Subcutaneous abdominal adipose tissue (tissue), 5 donors: Measurements from ENCODE around the gene PREX1.
"Not testable (repeated sequence)": the region's sequence is repeated elsewhere in the genome, so short reads cannot be mapped to it uniquely, and the experiment has no call there.

Experiments
- H3K27ac ChIP-seq: one replicate; pipeline ENCODE4 v1.7.0; 2013; ENCODE audit warnings: low read depth, mild to moderate bottlenecking, inconsistent platforms, low read length, moderate library complexity
- H3K27me3 ChIP-seq, 5 donors: one replicate each; pipeline ENCODE4 v1.7.0; 2013; ENCODE audit warnings: low read length in 5 of 5, inconsistent platforms in 1 of 5; ENCODE audit not compliant: control insufficient read depth in 5 of 5, insufficient read depth in 4 of 5
- H3K36me3 ChIP-seq, 5 donors: one replicate each; pipeline ENCODE4 v1.7.0; 2013; ENCODE audit warnings: low read length in 5 of 5; ENCODE audit not compliant: control insufficient read depth in 5 of 5, insufficient read depth in 5 of 5
- H3K4me1 ChIP-seq, 5 donors: one replicate each; pipeline ENCODE4 v1.7.0; 2013; ENCODE audit warnings: low read length in 5 of 5, mild to moderate bottlenecking in 3 of 5, moderate library complexity in 1 of 5; ENCODE audit not compliant: control insufficient read depth in 5 of 5, insufficient read depth in 5 of 5
- H3K4me3 ChIP-seq, 5 donors: one replicate each; pipeline ENCODE4 v1.7.0; 2013; ENCODE audit warnings: low read length in 5 of 5, low read depth in 1 of 5
- H3K9ac ChIP-seq, 5 donors: one replicate each; pipeline ENCODE4 v1.7.0; 2013; ENCODE audit warnings: low read length in 5 of 5, mild to moderate bottlenecking in 4 of 5, moderate library complexity in 3 of 5
- H3K9me3 ChIP-seq, 5 donors: one replicate each; pipeline ENCODE4 v1.7.0; 2013; ENCODE audit warnings: low read length in 5 of 5; ENCODE audit not compliant: control insufficient read depth in 5 of 5
- donor health status: healthy.
- donor health status: healthy.
- donor health status: healthy.
- donor health status: healthy.
- donor health status: healthy.

Gene PREX1

DNA sequence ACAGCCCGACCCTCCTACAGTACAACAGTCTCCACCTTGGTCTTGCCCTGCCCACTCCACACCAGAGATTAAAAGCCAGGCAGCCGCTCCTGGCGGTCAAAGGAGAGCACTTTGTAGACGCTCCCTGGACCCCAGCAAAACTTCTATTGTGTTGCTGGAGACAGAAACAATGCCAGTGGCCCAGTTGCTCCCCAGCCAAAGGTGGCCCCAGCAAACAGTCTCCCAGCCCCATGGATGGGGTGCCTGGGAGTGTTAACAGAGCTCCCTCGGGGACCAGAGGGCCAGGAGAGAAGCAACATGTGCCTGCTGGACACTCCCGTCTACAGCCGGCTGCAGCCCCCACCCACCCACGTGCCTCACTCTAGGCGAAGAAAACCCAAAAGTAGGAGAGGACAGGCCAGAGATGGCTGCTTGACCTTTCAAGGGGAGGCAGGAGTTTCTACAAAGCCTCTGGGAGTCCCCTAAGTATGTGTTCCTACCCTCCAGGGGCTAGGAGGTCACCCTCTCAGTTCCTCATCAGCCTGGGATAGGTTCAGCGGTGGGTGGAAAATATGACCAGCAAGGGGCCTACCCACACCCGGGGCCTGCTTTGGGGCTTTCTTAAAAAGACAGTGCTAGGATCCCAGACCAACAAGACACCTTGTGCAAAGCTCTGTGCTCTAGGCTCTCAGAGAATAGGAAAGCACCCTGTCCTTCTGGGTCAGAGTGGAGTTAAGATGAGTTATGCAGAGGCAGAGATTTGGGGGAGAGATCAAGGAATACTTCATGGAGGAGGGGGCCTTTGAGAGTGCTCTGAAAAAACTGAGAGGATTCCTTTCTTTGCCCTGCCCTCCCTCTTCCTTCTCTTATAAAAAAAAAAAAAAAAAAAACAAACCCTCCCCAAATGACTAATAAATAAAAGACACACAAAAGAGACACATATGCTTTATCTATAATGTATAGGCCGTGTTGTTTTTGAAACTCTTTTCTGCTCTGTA is 19.0 kb upstream of the PREX1 start:
- no peak overlapping the region for H3K9ac ChIP-seq
- no peak overlapping the region for H3K27ac ChIP-seq

DNA sequence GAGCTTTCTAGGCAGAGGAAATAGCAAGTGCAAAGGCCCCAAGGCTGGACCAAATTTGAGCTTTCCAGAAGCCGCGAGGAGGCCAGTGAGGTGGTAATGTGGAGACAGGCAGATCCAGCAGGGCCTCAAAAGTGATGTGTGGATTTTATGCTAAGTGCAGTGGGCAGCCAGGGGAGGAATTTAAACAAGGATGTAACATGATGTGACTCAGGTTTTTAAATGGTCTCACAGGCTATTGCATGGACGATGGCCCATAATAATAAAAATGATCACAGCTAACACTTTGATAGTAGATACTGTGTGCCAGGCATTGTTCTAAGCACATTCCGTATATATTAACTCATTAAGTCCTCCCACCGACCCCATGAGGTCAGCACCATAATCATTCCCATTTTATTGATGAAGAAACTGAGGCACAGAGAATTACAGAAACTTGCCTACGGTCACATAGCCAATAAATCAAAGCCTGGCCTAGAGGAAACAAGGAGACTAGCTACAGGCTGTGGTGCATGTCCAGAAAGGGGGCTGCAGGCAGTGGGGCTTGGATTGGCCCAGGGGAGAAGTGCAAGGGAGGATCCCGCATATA is 18.0 kb upstream of the PREX1 start:
- H3K4me1 ChIP-seq: peaks cover 0 to 8% (median 0%) of the 10 kb centered on the region in 5 donors

More for the DNA sequence above, 19.0 kb upstream of the PREX1 start:
- peaks cover 0 to 17% (median 8%) of the 10 kb centered on the region in 5 donors for H3K27me3 ChIP-seq
- peaks cover 0 to 8% (median 0%) of the 10 kb centered on the region in 5 donors for H3K4me1 ChIP-seq
- H3K9me3 ChIP-seq: no peaks in the 10 kb centered on the region
- no peak overlapping the region for H3K4me3 ChIP-seq
- no peaks in the 10 kb centered on the region for H3K36me3 ChIP-seq

DNA sequence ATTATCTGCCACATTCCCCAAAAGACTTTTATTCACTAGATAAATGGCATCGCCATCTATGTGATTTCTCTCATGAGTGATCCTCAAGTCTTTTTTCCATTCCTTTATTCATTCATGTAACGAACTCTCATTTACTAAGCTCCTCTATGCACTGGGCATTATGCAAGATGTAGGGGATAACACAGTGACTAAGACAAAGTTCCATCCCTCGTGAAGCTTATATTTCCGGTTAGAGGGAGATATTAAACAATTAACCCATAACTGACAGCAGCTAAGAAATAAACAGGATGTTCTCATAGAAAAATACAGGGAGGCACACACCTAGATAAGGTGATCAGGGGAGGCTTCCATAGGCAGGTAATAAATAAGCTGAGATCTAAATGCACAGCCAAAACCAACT is 17.2 kb upstream of the PREX1 start:
- peaks cover 0 to 8% (median 0%) of the 10 kb centered on the region in 5 donors for H3K4me1 ChIP-seq
- H3K27ac ChIP-seq: no peak overlapping the region
- H3K9ac ChIP-seq: no peak overlapping the region
- H3K27me3 ChIP-seq: peaks cover 0 to 15% (median 10%) of the 10 kb centered on the region in 5 donors
- H3K9me3 ChIP-seq: no peaks in the 10 kb centered on the region
- H3K4me3 ChIP-seq: no peak overlapping the region
- no peaks in the 10 kb centered on the region for H3K36me3 ChIP-seq

More for the DNA sequence above, 18.0 kb upstream of the PREX1 start:
- H3K27me3 ChIP-seq: peaks cover 0 to 17% (median 8%) of the 10 kb centered on the region in 5 donors
- no peaks in the 10 kb centered on the region for H3K36me3 ChIP-seq
- H3K27ac ChIP-seq: no peak overlapping the region
- no peaks in the 10 kb centered on the region for H3K9me3 ChIP-seq
- H3K4me3 ChIP-seq: no peak overlapping the region
- H3K9ac ChIP-seq: no peak overlapping the region

DNA sequence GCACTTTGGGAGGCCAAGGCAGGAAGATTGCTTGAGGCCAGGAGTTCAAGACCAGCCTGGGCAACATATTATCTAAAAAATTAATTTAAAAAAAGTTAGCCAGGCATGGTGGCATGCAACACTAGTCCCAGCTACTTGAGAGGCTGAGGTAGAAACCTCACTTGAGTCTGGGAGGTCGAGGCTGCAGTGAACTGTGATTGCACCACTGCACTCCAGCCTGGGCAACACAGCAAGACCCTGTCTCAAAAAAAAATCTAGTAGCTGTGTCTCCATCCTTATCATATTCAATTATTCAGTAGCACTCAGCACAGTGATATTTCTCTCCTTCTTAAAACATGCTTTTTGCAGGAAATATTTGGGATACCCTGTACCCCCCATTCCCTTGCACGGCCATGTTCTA is 16.1 kb upstream of the PREX1 start:
- not testable (repeated sequence) for H3K9ac ChIP-seq, H3K27ac ChIP-seq, H3K36me3 ChIP-seq, H3K9me3 ChIP-seq, H3K4me3 ChIP-seq
- Histone ChIP-seq H3K4me1 (peaks cover 0 to 12% (median 0%) of the 10 kb centered on the region in 5 donors), H3K27me3 (peaks cover 0 to 12% (median 10%) of the 10 kb centered on the region in 5 donors)

DNA sequence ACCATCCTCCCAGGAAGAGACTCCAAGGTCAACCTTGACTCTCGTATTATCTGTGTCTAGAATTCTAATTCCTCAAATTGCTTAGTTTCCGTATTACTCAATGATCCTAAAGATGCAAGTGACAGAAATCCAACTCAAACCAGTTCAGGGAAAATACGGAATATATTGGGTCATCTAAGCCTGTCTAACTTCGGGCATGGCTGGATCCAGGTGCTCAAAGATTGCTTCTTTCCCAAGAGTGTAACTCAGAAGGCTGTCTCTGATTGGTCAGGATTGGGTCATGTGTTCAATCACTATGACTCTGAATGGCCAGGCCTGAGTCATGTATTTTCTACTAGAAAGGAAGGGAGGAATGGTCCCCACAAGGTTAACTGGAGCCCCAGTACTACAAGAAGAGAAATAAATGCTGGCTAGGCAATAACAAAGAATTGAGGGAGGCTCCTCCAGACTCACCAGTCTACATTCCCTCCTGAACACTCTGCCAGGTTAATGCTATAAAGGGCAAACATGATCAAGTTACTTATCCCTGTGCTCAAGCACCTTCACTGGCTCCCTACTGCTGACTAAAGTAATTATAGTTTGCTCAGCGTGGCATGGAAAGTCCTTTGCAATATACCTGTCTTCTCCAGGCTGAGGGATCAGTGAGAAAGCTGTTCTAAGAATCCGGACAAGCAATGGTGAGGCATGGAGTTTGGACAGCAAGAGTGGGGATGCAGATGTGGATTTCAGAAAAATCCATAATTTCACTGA is 15.4 kb upstream of the PREX1 start:
- Histone ChIP-seq H3K36me3 (no peaks in the 10 kb centered on the region), H3K27me3 (peaks cover 0 to 12% (median 10%) of the 10 kb centered on the region in 5 donors), H3K4me1 (peaks cover 0 to 12% (median 0%) of the 10 kb centered on the region in 5 donors), H3K9me3 (no peaks in the 10 kb centered on the region), H3K4me3 (no peak overlapping the region), H3K9ac (no peak overlapping the region), H3K27ac (no peak overlapping the region)

DNA sequence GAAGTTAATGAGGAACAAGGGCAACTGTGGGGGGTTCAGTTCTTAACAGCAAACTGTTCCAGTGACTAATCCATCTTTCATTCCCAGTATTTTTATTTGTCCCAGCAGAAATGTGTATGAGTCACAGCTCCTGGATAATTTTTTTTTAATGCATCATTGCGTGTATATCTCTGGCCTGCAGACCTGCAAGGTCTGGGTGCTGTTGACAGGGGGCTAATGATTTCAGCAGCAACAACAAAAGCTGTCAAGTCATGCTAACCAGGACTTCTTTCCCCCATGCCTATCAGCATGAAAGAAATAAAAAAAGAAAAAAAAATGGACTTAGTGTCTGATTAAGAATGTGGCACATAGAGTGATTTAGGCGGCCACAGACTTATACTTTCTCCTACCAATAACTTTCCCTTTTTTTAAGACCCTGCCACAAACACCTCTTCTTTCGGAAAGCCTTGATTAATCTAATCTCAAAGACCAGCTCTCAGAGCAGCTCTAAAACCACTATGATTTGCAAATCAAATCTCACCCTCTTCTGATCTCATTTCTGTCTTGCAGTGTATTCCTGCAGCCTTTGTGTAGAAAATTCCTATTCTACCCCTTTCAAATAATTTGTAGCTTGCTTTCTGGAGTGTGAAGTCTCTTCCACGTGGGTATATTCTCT is 14.2 kb upstream of the PREX1 start:
- H3K36me3 ChIP-seq: no peaks in the 10 kb centered on the region

DNA sequence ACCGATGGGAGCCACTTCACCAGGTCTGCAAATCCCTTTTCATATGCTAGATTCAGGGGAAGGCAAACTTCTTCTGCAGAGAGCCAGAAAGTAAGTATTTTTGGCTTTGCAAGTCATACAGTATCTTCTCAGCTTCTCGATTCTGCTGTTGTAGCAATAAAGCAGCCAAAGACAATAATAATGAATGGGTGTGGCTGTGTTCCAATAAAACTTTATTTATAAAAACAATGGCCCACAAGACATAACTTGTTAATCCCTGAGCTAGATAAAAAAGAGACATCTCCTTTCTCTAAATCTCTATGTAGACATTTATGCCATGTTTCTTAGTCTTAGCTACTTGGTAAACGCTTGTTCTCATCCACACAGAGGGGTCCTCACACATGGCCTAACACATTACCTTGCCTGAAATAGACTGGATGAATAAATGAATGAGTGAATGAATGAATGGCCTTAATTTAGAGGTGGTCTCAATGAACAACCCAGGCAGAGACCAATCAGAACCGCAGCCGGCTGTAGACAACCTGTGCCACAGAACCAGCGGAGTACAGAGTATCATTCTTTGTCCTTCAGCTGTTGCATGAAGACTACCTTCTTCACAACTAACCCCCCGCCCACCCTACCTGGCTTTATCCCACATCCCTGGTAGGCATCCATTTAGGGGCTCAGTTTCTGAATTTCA is 13.5 kb upstream of the PREX1 start:
- H3K4me3 ChIP-seq: no peak overlapping the region
- no peak overlapping the region for H3K9ac ChIP-seq
- peaks cover 0 to 10% (median 8%) of the 10 kb centered on the region in 5 donors for H3K27me3 ChIP-seq
- H3K36me3 ChIP-seq: no peaks in the 10 kb centered on the region
- no peak overlapping the region for H3K27ac ChIP-seq
- H3K9me3 ChIP-seq: no peaks in the 10 kb centered on the region
- H3K4me1 ChIP-seq: peaks cover 0 to 5% (median 0%) of the 10 kb centered on the region in 5 donors

More for the DNA sequence above, 14.2 kb upstream of the PREX1 start:
- Histone ChIP-seq H3K9me3 (no peaks in the 10 kb centered on the region), H3K4me3 (no peak overlapping the region), H3K27ac (no peak overlapping the region), H3K9ac (no peak overlapping the region), H3K4me1 (peaks cover 0 to 12% (median 0%) of the 10 kb centered on the region in 5 donors), H3K27me3 (peaks cover 0 to 12% (median 10%) of the 10 kb centered on the region in 5 donors)

DNA sequence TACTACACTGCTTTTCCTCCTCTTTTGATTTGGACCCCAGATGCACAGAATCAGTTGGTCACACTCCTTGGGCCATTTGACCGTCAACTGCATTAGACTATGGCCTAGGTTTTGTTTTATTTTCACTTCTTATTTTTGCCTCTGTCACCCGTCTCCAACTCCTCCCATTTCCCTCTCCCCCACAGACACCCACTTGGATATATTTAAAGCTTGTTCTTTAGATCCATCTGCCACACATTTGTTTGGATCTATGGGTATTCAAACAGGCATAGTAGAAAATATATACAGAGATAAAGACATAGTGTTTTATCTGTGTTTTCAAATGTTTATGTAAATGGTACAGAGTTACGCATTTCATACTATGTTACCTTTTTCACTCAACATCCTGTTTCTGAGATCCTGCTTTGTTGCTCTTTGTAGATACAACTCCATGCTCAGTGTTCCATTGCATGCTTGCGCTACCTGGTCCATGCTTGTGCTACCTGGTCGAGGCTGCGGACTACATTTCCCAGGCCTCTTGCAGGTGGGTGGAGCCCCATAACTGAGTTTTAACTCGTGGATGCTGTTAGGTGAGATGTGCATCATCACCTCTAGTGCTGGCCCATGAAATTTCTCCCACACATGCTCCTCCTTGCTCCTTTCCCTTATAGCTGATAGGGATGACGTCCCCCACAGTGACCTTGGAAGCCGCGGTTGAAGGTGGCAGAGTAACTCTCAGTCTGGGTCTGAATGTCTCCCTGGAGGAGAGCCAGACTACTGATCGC is 11.5 kb upstream of the PREX1 start:
- Histone ChIP-seq H3K4me1 (peaks cover 0 to 4% (median 0%) of the 10 kb centered on the region in 5 donors), H3K36me3 (no peaks in the 10 kb centered on the region), H3K27me3 (peaks cover 0 to 5% (median 3%) of the 10 kb centered on the region in 5 donors), H3K9me3 (no peaks in the 10 kb centered on the region), H3K27ac (no peak overlapping the region), H3K9ac (no peak overlapping the region), H3K4me3 (no peak overlapping the region)
